HG03103 (cell line): ENCODE data around the gene MLLT6.

ENCODE experiments used
- ATAC-seq: cut with Tn5 transposase; IDR thresholded peaks from one replicate; pipeline ENCODE4 v1.9.1; 2021; ENCODE audit warnings: low read depth; ENCODE audit not compliant: unreplicated experiment

The MLLT6 gene

DNA sequence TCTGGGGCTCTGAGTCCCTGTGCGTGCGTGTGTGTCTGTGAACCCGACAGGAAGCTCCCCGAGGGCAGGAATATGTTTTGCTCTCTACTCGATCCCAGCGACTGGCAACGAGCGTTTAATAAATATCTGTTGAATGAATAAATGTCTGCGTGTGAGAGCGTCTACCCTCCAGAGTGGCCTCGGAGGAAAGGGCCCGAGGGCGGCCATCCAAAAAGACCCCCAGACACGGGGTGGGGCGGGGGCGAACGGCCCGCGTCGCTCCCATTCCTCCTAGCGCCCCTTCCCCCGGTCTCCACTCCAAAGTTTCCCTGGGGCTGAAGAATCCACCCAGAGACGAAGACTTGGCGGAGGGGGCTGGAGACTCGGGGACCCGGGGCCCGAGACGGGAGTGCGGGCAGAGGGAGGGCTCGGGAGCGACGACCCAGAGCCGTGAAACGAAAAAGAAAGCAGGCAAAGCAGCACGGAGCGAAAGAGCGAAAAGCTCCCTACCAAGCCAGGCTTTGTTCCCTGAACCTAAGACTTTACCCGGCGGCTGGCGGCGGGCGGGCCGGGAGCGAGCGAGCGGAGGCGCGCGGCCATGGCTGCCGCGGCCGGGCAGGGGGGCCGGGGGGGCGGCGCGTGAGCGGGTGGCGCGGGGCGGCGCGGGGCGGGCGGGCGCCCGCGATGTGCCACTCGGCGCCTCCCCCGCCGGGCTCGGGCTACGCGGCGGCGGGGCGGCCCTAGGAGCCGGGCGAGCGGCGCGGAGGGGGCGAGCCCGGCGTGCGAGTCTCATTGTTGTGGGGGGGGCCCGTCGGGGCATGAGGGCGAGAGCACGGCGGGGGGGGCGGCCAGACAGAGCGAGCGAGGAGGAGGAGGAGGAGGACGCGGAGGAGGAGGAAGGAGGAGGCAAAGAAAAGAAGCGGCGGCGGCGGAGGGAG lies at the start of gene MLLT6:
MLLT6 (plus strand) TSS at position 668 of the 917 bp plus-strand sequence. CDS start 360 bp downstream, outside the sequence.
- no peak for ATAC-seq

DNA sequence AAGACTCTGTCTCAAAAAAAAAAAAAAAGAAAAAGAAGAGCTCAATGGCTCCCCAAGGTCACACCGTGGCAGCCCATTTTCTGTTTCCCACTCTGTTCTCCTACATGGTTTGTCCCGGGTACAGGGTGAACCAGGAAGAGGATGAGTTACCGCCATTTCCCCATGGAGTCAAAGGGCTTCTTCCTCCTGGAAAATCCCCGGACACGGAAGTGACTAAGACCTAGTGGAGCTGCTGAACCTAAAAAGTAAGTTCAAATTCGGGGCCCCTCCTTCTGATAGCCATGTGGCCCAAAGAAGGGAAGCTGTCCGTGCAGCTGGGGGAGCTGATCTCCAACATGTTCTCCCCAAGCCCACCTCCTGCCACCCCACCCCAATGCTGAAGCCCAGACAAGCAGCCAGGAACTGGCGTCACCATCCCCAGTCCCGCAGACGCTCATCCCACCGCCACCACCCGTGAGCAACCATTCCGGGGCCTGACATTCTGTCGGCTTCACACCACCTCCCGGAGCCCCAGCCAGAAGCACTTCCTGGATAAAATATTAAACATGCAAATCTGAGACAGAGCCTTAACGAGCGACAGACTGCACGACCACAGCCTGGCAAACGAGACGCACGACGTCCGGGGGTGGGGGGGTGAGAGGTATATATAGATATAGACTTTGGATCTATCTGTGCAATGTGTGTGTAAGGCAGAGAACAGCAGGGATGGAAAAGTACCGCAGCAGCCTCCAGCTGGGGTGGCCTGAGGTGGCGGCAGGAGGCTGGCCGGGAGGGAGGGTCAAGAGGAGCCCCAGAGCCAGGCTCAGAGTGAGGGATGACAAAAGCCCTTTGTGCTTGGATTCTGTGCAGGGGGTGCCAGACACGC lies 47.9 kb upstream of the MLLT6 start:
- ATAC-seq: no peak

- no peak for ATAC-seq
These were observed 47.0 kb upstream of the MLLT6 start for GRCh38 chr17:38657824-38658740.

DNA sequence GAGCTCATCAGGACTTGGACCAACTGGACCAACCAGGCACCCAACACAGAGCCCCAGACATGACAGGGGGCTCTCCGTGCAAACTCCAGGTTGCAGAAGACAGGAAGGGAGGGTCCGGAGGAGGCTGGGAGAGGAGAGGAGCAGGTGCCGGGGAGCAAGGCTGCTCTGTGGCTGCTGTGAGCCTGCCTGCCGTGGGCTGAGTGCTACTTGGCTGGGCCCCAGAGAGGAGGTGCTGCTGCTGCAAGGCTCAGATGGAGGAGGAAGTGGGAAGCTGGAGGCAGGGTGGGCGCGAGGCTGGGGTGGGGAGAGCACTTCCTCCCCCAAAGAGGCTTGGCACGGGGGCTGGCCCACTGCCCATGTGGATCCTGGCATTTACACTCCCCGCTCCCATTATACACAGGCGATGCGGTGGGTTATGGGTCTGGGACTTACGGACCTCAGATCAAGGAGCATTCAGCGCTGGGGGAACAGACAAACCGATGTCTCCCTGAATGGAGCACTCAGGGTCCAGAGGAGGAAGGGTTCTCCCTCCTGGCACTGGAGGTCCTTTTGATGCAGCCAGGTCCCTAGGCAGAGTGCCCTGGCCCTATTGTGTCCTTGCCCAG lies 46.2 kb upstream of the MLLT6 start:
- ATAC-seq: no peak

- no peak for ATAC-seq
These were observed 45.7 kb upstream of the MLLT6 start for GRCh38 chr17:38659415-38659814.

- no peak for ATAC-seq
These were observed 44.7 kb upstream of the MLLT6 start for GRCh38 chr17:38660097-38661025.

DNA sequence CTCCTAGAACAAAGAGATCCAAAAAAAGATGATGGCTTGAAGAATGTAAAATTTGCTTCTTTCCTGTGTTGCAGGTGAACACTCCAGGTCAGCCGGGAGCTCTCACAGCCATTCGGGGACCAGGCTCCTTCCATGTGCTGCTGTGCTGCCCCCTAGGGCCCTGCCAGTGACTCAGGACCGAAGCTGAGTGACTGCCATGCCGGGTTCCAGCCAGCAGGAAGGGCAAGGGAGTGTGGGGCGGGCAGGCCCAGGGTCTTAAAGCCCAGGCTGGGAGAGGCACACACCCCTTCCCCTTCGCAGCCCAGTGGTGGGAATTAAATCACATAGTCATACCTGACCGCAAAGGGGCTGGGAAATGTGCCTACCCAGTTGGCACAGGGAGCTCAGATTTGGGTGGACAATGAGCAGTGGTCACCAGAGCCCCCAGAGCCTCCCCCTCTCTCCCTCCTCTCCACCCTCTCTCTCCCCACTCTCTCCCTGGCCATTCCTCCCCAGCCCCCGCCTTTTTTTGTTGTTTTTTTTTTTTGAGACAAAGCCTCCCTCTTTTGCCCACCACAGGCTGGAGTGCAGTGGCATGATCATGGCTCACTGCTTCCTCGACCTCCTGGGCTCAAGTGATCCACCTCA lies 41.8 kb upstream of the MLLT6 start:
- ATAC-seq: no peak

GRCh38 chr17:38663964-38664644 lies 41.0 kb upstream of the MLLT6 start:
- no peak for ATAC-seq

DNA sequence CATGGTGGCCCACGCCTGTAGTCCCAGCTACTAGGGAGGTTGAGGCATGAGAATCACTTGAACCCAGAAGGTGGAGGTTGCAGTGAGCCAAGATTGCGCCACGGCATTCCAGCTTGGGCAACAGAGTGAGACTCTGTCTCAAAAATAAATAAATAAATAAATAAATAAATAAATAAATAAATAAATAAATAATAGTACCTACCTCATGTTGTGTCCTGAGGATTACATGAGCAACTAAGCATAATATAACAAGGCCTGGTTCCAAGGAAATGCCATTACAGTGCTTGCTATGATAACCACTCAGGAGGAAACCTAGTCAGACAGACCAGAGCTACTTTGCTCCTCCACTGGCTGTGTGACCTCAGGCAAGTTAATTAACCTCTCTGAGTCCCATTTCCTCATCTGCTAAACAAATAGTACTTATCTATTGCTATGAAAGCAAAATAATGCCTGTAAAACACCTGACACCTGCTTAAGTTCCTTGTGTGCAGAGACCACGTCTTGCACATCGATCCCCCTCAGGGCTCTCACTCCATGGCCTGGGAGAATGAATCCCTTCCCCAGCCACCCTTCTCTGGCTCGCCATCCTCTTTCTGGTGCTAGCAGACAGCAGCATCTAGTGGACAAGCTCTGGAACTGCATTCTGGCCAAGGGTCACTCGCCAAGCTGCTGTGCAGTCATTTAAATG lies 37.8 kb upstream of the MLLT6 start:
- ATAC-seq: no peak

DNA sequence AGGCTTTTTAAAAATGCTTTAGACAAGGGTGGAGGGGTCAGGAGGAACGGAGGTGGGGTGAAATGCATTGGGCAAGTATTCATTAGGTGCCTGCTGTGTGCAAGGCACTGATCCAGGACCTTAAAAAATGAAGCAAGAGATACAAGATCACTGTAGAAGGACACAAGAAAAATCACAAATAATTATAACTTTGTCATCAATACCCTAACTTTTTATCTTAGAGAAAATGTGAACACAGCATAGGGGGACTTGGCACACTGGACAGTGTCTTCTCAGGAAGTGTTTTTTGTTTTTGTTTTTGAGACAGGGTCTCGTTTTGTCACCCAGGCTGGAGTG lies 37.3 kb upstream of the MLLT6 start:
- no peak for ATAC-seq

DNA sequence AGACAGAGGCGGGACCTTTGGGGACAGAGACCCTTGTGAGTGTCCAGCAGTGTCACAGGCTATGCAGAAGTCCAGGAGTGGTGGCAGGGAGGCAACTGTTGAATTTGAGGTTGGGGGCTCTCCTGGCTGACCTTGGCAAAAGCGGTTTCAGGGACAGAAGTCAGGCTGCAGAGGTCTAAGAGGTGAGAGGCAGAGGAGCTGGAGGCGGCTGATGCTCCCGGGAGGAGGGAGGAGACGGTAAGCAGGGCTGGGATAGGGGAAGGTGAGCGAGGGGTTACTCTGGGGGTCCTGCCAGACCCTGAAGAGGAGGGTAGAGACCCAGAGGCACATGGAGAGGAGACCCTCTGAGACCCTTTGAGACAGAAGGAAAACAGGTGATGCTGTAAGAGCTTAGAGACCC lies 35.6 kb upstream of the MLLT6 start:
- no peak for ATAC-seq

- ATAC-seq: no peak
These were observed 32.9 kb upstream of the MLLT6 start for GRCh38 chr17:38671939-38672720.

GRCh38 chr17:38672788-38673706 lies 32.0 kb upstream of the MLLT6 start:
- ATAC-seq: no peak

DNA sequence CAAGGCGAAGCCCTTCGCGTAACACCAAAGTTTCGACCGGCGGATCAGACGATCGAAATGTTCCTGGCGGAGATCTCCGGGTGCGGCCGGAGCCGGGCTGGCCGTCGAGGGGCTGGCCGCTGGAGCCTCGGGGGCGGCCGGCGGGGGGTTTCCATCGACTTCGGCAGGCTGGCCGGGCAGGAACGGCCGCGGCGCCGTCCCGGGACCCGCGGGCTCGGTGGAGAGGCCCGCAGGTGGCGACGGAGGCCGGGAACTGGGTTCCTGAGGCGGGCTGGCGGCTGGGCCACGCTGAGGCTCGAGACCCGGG lies 31.4 kb upstream of the MLLT6 start:
- no peak for ATAC-seq

DNA sequence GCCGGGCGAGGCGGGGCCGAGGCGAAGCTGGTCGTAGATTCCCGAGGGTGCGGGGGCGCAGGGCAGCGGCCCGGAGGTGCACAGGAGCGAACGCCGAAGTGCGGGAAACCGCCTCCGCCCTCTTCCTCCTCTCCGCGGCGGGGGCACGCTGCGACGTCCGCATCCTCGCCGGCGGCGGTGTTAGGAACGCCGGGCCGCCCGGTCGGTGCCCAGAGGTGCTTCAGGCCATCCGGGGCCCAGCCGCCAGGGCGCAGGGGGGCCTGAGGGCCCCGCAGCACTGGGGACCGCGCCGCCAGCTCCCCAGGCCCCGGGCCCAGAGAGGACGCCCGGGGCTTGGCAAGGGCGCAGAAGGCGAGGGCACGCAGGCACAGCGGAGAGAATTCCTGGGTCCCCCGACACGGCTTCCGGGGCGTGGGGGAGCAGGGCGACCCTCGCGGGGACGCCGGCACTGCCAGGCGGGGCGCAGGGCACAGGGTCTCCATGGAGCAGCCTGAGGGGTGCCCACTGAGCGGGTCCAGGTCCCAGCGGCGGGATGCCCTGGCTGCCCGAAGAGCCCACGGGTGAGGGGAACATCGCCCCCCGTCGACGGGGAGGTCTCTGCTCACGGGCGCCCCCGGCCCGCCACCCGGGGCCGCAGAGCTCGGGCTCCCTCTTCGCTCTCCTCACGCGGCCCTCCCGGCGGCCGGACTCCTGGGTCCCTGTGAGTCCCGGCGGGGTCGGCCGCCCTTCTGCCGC lies 30.9 kb upstream of the MLLT6 start:
- ATAC-seq: peak; percentile 15
